ENCODE measurements around the gene ADPRS. TPM values are rescaled to one million over a fixed set of nuclear protein-coding genes. Genes with fewer than 3 reads are reported as not detected.

The ADPRS gene
- total RNA-seq, 1 experiment from 2014 or later = 27.8 TPM

DNA sequence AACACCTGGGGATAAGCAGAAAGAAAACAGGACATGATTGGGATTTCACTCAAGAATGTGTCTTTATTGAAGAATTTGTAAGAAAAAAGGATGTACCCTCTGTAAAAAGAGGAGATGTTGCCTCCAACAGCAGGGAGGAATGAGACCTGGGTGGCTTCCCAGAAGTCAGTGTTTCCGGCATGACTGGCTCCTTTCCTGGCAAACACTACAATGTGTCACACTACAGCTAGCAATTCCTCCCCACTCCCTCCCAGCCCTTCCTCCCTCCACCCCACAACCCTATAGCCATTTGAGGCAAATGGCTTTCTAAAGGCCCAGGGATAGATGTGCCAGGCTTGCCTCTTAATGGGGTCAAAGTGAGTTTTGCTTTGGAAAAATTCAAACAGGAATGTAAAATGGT is 47.8 kb downstream of the ADPRS start:
- no peaks in the 10 kb centered on the region for H3K23me2 ChIP-seq (ENCODE audit: insufficient read length, low read depth, low read length, poor library complexity, severe bottlenecking)
- no peak overlapping the region for H3K56ac ChIP-seq (ENCODE audit: insufficient read length, low read depth, low read length)
- H3K9me3 Mint-ChIP-seq = no peaks in the 10 kb centered on the region
- H3K4me3 Mint-ChIP-seq = no peak overlapping the region; a peak in 1 of 5 replicates
- H3K79me2 ChIP-seq (ENCODE audit: insufficient read depth, low read length) = no peaks in the 10 kb centered on the region
- peaks cover 6 to 12% of the 10 kb centered on the region in 2 experiments for H3K4me1 Mint-ChIP-seq
- no peaks in the 10 kb centered on the region for H3K79me1 ChIP-seq (ENCODE audit: insufficient read depth, low read depth, low read length, poor library complexity, severe bottlenecking)
- no peaks in the 10 kb centered on the region for H4K20me1 ChIP-seq (ENCODE audit: control insufficient read depth, insufficient read depth, insufficient read length)
- TF ChIP-seq, protein P1, sequence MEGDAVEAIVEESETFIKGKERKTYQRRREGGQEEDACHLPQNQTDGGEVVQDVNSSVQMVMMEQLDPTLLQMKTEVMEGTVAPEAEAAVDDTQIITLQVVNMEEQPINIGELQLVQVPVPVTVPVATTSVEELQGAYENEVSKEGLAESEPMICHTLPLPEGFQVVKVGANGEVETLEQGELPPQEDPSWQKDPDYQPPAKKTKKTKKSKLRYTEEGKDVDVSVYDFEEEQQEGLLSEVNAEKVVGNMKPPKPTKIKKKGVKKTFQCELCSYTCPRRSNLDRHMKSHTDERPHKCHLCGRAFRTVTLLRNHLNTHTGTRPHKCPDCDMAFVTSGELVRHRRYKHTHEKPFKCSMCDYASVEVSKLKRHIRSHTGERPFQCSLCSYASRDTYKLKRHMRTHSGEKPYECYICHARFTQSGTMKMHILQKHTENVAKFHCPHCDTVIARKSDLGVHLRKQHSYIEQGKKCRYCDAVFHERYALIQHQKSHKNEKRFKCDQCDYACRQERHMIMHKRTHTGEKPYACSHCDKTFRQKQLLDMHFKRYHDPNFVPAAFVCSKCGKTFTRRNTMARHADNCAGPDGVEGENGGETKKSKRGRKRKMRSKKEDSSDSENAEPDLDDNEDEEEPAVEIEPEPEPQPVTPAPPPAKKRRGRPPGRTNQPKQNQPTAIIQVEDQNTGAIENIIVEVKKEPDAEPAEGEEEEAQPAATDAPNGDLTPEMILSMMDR (conservative IDR thresholded peaks at IDR 0.05) = no peak
- no peak overlapping the region for H2BK5ac ChIP-seq (ENCODE audit: insufficient read length, low read length)
- peak overlapping the region in 1 of 3 experiments; percentile 44; a peak in 2 of 7 replicates for H3K27ac Mint-ChIP-seq
- no peak overlapping the region for H2BK12ac ChIP-seq (ENCODE audit: insufficient read length, low read depth, low read length)
- no peak overlapping the region for H4K91ac ChIP-seq (ENCODE audit: insufficient read length, low read depth, low read length)
- no peak overlapping the region for H3K4me2 ChIP-seq (ENCODE audit: insufficient read depth, insufficient read length, low read length)
- no peak overlapping the region for H3K23ac ChIP-seq (ENCODE audit: insufficient read length, low read depth, low read length)
- no peak overlapping the region for H3K4ac ChIP-seq (ENCODE audit: low read depth, low read length)
- no peak overlapping the region for H3K18ac ChIP-seq (ENCODE audit: insufficient read length, low read depth, low read length)
- DNase-seq = no peak
- no peaks in the 10 kb centered on the region for H3K9me3 ChIP-seq (ENCODE audit: control insufficient read depth, low read depth, low read length)
- no peak overlapping the region for H3K9ac ChIP-seq (ENCODE audit: extremely low read depth, insufficient read length, low read length)
- no peak overlapping the region for H3K14ac ChIP-seq (ENCODE audit: insufficient read depth, low read length)
- H3K4me1 ChIP-seq (ENCODE audit: insufficient read depth, low read length) = 0 out of 2 replicates have a peak, but pooled peaks cover 2% of the 10 kb centered on the region
- H3K36me3 Mint-ChIP-seq (ENCODE audit: insufficient read depth in 1 of 3, low read depth in 3 of 3) = peaks cover 6 to 36% (median 17%) of the 10 kb centered on the region in 3 experiments; a peak in 6 of 7 replicates
- no peak overlapping the region for H4K5ac ChIP-seq (ENCODE audit: insufficient read length, low read depth, low read length)
- no peak overlapping the region for H3K27ac ChIP-seq (ENCODE audit: insufficient read length, low read depth, low read length)
- H2BK120ac ChIP-seq (ENCODE audit: low read depth, low read length, poor library complexity, severe bottlenecking) = no peak overlapping the region
- H2BK15ac ChIP-seq (ENCODE audit: low read depth, low read length) = no peak overlapping the region
- H4K8ac ChIP-seq (replicated peaks; ENCODE audit: insufficient read length, low read depth, low read length) = no peak overlapping the region
- no peak overlapping the region for H2AK5ac ChIP-seq (ENCODE audit: insufficient read length, low read length)
- no CpG with 5 or more reads among the region's 1 CpG for WGBS (ENCODE audit: extremely low coverage, insufficient read length, low lambda C conversion rate)
- H3K27me3 ChIP-seq (ENCODE audit: insufficient read depth, low read length) = no peaks in the 10 kb centered on the region
- no peak overlapping the region for H2BK20ac ChIP-seq (ENCODE audit: low read depth, low read length, poor library complexity, severe bottlenecking)
- H3T11ph ChIP-seq (ENCODE audit: low read length) = no peak overlapping the region
- H2AFZ ChIP-seq (ENCODE audit: low read length) = no peak overlapping the region
- H3K27me3 Mint-ChIP-seq (ENCODE audit: low read depth) = no peaks in the 10 kb centered on the region
